Spleen (tissue), 11 donors: Measurements from ENCODE around the gene DMAC1. TPM values are rescaled to one million over a fixed set of nuclear protein-coding genes. Genes with fewer than 3 reads are reported as not detected.

ENCODE experiments used
- DNase-seq: peaks from one replicate; pipeline ENCODE4 v3.0.0-alpha.2; 2020
- H3K27ac ChIP-seq, 8 donors: fragments of 200-600 bp; sonication (generic) in 7 of 8; 1 replicate in 4 of 8; 2 replicates in 4 of 8; pipeline versions ENCODE4 v1.5.0 to v1.8.0; 2016 to 2021; ENCODE audit warnings: inconsistent platforms in 4 of 8, mild to moderate bottlenecking in 4 of 8, moderate library complexity in 1 of 8
- H3K27me3 ChIP-seq, 7 donors: fragments of 200-600 bp; sonication (generic) in 6 of 7; replicated peaks in 1 of 7; 1 replicate in 4 of 7; 2 replicates in 3 of 7; pipeline versions ENCODE4 v1.5.0 to v1.8.0; 2016 to 2021; ENCODE audit warnings: inconsistent platforms in 3 of 7, mild to moderate bottlenecking in 1 of 7
- H3K36me3 ChIP-seq, 6 donors: fragments of 200-600 bp; sonication (generic) in 5 of 6; 1 replicate in 4 of 6; 2 replicates in 2 of 6; pipeline versions ENCODE4 v1.5.0 to v1.8.0; 2016 to 2021; ENCODE audit warnings: inconsistent platforms in 2 of 6
- H3K4me1 ChIP-seq, 6 donors: fragments of 200-600 bp; sonication (generic) in 5 of 6; 1 replicate in 3 of 6; 2 replicates in 3 of 6; pipeline versions ENCODE4 v1.5.0 to v1.8.0; 2016 to 2021; ENCODE audit warnings: inconsistent platforms in 3 of 6
- H3K4me3 ChIP-seq, 8 donors: fragments of 200-600 bp; sonication (generic) in 7 of 8; 1 replicate in 4 of 8; 2 replicates in 4 of 8; pipeline versions ENCODE4 v1.5.0 to v1.8.0; 2016 to 2021; ENCODE audit warnings: inconsistent platforms in 4 of 8, mild to moderate bottlenecking in 4 of 8, moderate library complexity in 2 of 8
- H3K9me3 ChIP-seq, 8 donors: fragments of 200-600 bp; sonication (generic) in 7 of 8; 1 replicate in 4 of 8; 2 replicates in 4 of 8; pipeline versions ENCODE4 v1.5.0 to v1.8.0; 2016 to 2021; ENCODE audit warnings: inconsistent platforms in 4 of 8
- CTCF ChIP-seq, 11 experiments: fragments of 200-600 bp in 7 of 11; fragments of 450-650 bp in 4 of 11; sonication (generic) in 4 of 11; IDR thresholded peaks in 8 of 11; conservative IDR thresholded peaks in 3 of 11; 1 replicate in 7 of 11; 2 replicates in 4 of 11; pipeline versions ENCODE4 v1.4.0 to v1.8.0; 2016 to 2021; ENCODE audit warnings: antibody characterized with exemption in 11 of 11, inconsistent platforms in 4 of 11, mild to moderate bottlenecking in 1 of 11
- POLR2A ChIP-seq, 3 donors: fragments of 450-650 bp; IDR thresholded peaks; one replicate each; pipeline ENCODE4 v1.5.1; 2017; ENCODE audit warnings: antibody characterized with exemption in 3 of 3, mild to moderate bottlenecking in 1 of 3
- POLR2AphosphoS5 ChIP-seq, 3 donors: sonication (generic); formaldehyde crosslinking; IDR thresholded peaks; one replicate each; pipeline ENCODE4 v1.5.1; 2017; ENCODE audit warnings: antibody characterized with exemption in 3 of 3
- WGBS, 5 donors: extraction: QIAGEN DNeasy Blood & Tissue Kit in 3 of 5; methylation state at CpG; one replicate each; pipeline versions ENCODE4 v1.1.5 to v1.1.7; 2013 to 2018; 5-methylcytosine and 5-hydroxymethylcytosine counted together
- intact Hi-C: fragments of 100-400 bp; cut with DNase I; formaldehyde crosslinking; loops from one replicate; pipeline ENCODE4 v1.15.0; 2023; ENCODE audit warnings: low total_unique reads
- polyA plus RNA-seq, 3 donors: library from polyadenylated mRNA; stranded (reverse); fragments of 200-250 nt; gene quantifications; one replicate each; pipeline ENCODE4 v1.2.1, GENCODE V29; 2013
- total RNA-seq, 7 donors: library from RNA; depleted of rRNA in 3 of 7; stranded (reverse); fragments of >200 nt in 3 of 7; fragmentation: NEBNext Ultra II Directional in 4 of 7; extraction: Animal tissue kit (Norgen Biotek cat#: 25700) in 4 of 7; gene quantifications; one replicate each; pipeline versions ENCODE4 v1.1.0 to v1.2.1, GENCODE V29; 2016 to 2021
- donor health status: healthy with polysubstance abuse.
- donor health status: DM: no; HTN: no; CAD: no; lungs with moderate emphysema.
- donor health status: DM: no; HTN: no; CAD: no.
- donor health status: Bipolar disorder and iron deficiency.
- donor health status: healthy.
- donor health status: DM: no; HTN: no; CAD: no.
- donor health status: DM: yes; HTN: yes; CAD: no.

The DMAC1 gene
- total and polyA plus RNA-seq, 10 donors: 14.3 to 42.2 (median 21.4) TPM

GRCh38 chr9:7788772-7789171 lies 10.8 kb downstream of the DMAC1 start:
- H3K4me3 ChIP-seq: no peak overlapping the region
- TF ChIP-seq POLR2A (IDR thresholded peaks at IDR 0.05) (no peak), POLR2AphosphoS5 (IDR thresholded peaks at IDR 0.05) (no peak), CTCF (IDR thresholded peaks at IDR 0.05 in 8 of 11, conservative IDR thresholded peaks at IDR 0.05 in 3 of 11) (no peak)
- no peaks in the 10 kb centered on the region for H3K9me3 ChIP-seq
- intact Hi-C loops: no loop called here
- no peak for DNase-seq
- H3K4me1 ChIP-seq: no peaks in the 10 kb centered on the region
- WGBS, 5 donors: 95 to 97% (median 96%) methylated on average over 3 of the region's 3 CpGs
- peaks cover 3 to 35% (median 13%) of the 10 kb centered on the region in 6 donors for H3K36me3 ChIP-seq
- no peak overlapping the region for H3K27ac ChIP-seq
- no peaks in the 10 kb centered on the region for H3K27me3 ChIP-seq

DNA sequence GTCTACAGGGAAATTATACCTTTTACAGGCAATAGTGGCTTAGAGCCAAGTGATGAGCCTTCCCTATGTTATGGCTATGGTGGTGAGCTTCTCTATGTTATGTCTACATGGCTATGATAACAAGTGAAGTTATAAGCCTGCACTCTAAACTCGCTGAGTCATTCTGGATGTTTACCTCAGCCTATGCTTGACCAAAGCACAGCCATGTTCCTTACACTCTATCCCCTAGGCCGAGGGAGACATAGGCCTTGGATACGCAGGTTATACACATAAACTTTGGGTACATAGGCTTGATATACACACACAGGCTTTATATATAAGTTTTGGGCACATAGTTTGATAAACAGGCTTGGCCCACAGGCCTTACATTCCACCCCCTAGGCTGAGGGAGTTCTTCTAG lies 13.8 kb downstream of the DMAC1 start:
- WGBS, 5 donors: 79 to 94% (median 90%) methylated on average over 3 of the region's 3 CpGs
- no peaks in the 10 kb centered on the region for H3K27me3 ChIP-seq
- no peak overlapping the region for H3K27ac ChIP-seq
- H3K9me3 ChIP-seq: no peaks in the 10 kb centered on the region
- intact Hi-C loops: no loop called here
- H3K4me3 ChIP-seq: no peak overlapping the region
- no peak for DNase-seq
- peaks cover 0 to 7% (median 0%) of the 10 kb centered on the region in 6 donors for H3K36me3 ChIP-seq
- TF ChIP-seq POLR2AphosphoS5 (IDR thresholded peaks at IDR 0.05): no peak
- no peak for TF ChIP-seq CTCF (IDR thresholded peaks at IDR 0.05 in 8 of 11, conservative IDR thresholded peaks at IDR 0.05 in 3 of 11)
- no peak for TF ChIP-seq POLR2A (IDR thresholded peaks at IDR 0.05)
- no peaks in the 10 kb centered on the region for H3K4me1 ChIP-seq

DNA sequence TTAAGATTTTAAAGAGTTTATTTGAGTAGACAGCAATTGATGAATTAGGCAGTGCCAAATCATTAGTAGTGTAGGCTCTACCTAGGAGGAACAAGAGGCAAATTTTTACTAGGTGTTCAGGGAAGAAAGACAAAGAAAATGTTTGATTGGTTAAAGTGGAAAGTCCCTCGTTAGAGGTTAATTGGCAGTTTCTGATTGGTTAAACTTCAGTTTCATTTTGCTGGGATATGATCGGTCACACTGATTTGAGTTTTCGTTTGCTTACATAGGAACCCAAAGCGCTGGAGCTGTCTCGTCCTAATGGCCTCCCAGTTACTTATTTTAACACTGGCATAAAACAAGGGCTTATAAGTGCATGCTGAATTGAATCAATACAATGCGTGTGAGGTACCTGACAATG lies 15.1 kb downstream of the DMAC1 start:
- H3K4me3 ChIP-seq: no peak overlapping the region
- no peaks in the 10 kb centered on the region for H3K9me3 ChIP-seq
- no peaks in the 10 kb centered on the region for H3K4me1 ChIP-seq
- TF ChIP-seq CTCF (IDR thresholded peaks at IDR 0.05 in 8 of 11, conservative IDR thresholded peaks at IDR 0.05 in 3 of 11) (no peak), POLR2A (IDR thresholded peaks at IDR 0.05) (no peak), POLR2AphosphoS5 (IDR thresholded peaks at IDR 0.05) (no peak)
- 85 to 95% (median 88%) methylated on average over 6 of the region's 6 CpGs for WGBS, 5 donors
- no peaks in the 10 kb centered on the region for H3K27me3 ChIP-seq
- H3K27ac ChIP-seq: no peak overlapping the region
- H3K36me3 ChIP-seq: no peaks in the 10 kb centered on the region
- intact Hi-C loops: no loop called here
- DNase-seq: no peak

- no peaks in the 10 kb centered on the region for H3K4me1 ChIP-seq
- intact Hi-C loops: no loop called here
- no peak overlapping the region for H3K4me3 ChIP-seq
- no peaks in the 10 kb centered on the region for H3K9me3 ChIP-seq
- no peak for DNase-seq
- WGBS, 5 donors: 82 to 93% (median 88%) methylated on average over 5 of the region's 5 CpGs
- no peaks in the 10 kb centered on the region for H3K36me3 ChIP-seq
- TF ChIP-seq POLR2AphosphoS5 (IDR thresholded peaks at IDR 0.05): no peak
- TF ChIP-seq POLR2A (IDR thresholded peaks at IDR 0.05): no peak
- no peak for TF ChIP-seq CTCF (IDR thresholded peaks at IDR 0.05 in 8 of 11, conservative IDR thresholded peaks at IDR 0.05 in 3 of 11)
- no peaks in the 10 kb centered on the region for H3K27me3 ChIP-seq
- no peak overlapping the region for H3K27ac ChIP-seq
Measured at GRCh38 chr9:7783635-7784063, 15.9 kb downstream of the DMAC1 start.
